ENCODE measurements around the gene VANGL1.

The VANGL1 gene

DNA sequence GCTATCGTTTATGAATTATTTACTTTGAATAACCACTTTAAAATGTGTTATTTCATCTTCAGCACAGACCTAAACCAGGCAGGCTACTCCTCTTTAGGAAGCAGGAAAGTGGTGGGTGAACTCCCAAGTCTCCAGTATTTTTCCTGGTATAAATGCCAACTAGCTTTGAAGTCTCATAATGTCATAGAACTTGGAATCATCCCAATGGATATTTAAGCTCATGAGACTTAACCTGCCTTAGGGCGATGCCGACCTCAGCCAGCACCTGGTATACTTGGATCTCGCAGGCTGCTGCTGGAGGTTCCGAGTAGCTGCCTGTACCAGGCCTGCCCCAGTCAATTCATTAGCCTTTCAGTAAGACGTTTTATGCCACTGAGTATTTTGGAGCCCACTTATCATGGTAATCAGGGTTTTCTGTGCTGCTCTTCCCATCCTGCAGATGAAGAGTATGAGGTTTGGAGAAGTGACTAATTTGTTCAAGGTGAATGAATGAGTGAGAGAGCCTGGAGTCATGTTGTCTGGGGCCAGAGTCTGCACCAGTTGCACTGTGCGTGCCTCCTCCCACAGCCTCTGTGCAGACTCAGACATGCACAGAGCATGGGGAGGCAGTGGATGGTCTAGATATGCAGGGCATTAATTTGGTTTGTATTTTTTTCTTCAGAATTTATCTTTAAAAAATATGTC lies 34.9 kb downstream of the VANGL1 start:
- Histone ChIP-seq H4K20me1 (ENCODE audit: insufficient read depth, low read length) (no peaks in the 10 kb centered on the region), H3K79me2 (ENCODE audit: insufficient read depth, low read length) (no peaks in the 10 kb centered on the region), H3K36me3 (ENCODE audit: insufficient read depth, low read length) (no peaks in the 10 kb centered on the region), H3K4me2 (ENCODE audit: low read length) (no peak overlapping the region), H3K9me2 (ENCODE audit: low read depth, low read length) (no peaks in the 10 kb centered on the region), H3K4me3 (ENCODE audit: low read depth, low read length, poor library complexity, severe bottlenecking) (no peak overlapping the region), H3K4me1 (ENCODE audit: insufficient read depth, low read length, severe bottlenecking) (no peaks in the 10 kb centered on the region), H3K9me3 (ENCODE audit: low read length) (no peaks in the 10 kb centered on the region), H3K27me3 (ENCODE audit: insufficient read depth, low read length) (no peaks in the 10 kb centered on the region), H3K9ac (ENCODE audit: low read length) (no peak overlapping the region), H3F3A (ENCODE audit: insufficient read depth, low read length) (no peaks in the 10 kb centered on the region), H3K27ac (ENCODE audit: low read depth, low read length, poor library complexity, severe bottlenecking) (no peak overlapping the region), H2AFZ (ENCODE audit: low read length) (no peak overlapping the region)
- TF ChIP-seq, protein P1, sequence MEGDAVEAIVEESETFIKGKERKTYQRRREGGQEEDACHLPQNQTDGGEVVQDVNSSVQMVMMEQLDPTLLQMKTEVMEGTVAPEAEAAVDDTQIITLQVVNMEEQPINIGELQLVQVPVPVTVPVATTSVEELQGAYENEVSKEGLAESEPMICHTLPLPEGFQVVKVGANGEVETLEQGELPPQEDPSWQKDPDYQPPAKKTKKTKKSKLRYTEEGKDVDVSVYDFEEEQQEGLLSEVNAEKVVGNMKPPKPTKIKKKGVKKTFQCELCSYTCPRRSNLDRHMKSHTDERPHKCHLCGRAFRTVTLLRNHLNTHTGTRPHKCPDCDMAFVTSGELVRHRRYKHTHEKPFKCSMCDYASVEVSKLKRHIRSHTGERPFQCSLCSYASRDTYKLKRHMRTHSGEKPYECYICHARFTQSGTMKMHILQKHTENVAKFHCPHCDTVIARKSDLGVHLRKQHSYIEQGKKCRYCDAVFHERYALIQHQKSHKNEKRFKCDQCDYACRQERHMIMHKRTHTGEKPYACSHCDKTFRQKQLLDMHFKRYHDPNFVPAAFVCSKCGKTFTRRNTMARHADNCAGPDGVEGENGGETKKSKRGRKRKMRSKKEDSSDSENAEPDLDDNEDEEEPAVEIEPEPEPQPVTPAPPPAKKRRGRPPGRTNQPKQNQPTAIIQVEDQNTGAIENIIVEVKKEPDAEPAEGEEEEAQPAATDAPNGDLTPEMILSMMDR (IDR thresholded peaks at IDR 0.05; ENCODE audit: low read length), result no peak
- TF ChIP-seq EZH2 (IDR thresholded peaks at IDR 0.05; ENCODE audit: borderline replicate concordance, low read length), result no peak

DNA sequence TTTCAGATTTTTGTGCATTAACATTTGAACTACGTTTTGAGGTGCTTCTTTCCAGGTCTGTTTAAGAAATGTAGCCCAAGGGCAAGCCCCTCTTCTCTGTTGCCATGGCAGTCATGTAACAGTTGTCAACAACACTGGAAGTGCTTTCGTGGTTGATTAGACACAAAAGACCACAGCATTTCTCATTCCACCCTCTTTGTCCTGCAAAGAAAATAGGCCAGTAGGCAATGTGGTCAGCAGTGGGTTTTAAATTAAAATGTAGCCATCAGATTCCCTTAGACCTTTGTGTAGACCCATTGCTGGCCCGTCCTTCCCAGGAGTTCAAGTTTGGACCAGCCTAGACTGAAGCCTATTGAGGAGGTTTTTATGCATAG lies 35.4 kb downstream of the VANGL1 start:
- Histone ChIP-seq H3K27ac (ENCODE audit: low read depth, low read length, poor library complexity, severe bottlenecking) (no peak overlapping the region), H3F3A (ENCODE audit: insufficient read depth, low read length) (no peaks in the 10 kb centered on the region), H3K4me3 (ENCODE audit: low read depth, low read length, poor library complexity, severe bottlenecking) (no peak overlapping the region), H3K4me2 (ENCODE audit: low read length) (no peak overlapping the region), H3K36me3 (ENCODE audit: insufficient read depth, low read length) (no peaks in the 10 kb centered on the region), H3K9ac (ENCODE audit: low read length) (no peak overlapping the region), H3K9me3 (ENCODE audit: low read length) (no peaks in the 10 kb centered on the region), H4K20me1 (ENCODE audit: insufficient read depth, low read length) (no peaks in the 10 kb centered on the region), H3K79me2 (ENCODE audit: insufficient read depth, low read length) (no peaks in the 10 kb centered on the region), H3K27me3 (ENCODE audit: insufficient read depth, low read length) (no peaks in the 10 kb centered on the region), H2AFZ (ENCODE audit: low read length) (no peak overlapping the region), H3K9me2 (ENCODE audit: low read depth, low read length) (no peaks in the 10 kb centered on the region), H3K4me1 (ENCODE audit: insufficient read depth, low read length, severe bottlenecking) (no peaks in the 10 kb centered on the region)
- TF ChIP-seq EZH2 (IDR thresholded peaks at IDR 0.05; ENCODE audit: borderline replicate concordance, low read length), result no peak
- TF ChIP-seq, protein P1 (IDR thresholded peaks at IDR 0.05; ENCODE audit: low read length), result no peak

DNA sequence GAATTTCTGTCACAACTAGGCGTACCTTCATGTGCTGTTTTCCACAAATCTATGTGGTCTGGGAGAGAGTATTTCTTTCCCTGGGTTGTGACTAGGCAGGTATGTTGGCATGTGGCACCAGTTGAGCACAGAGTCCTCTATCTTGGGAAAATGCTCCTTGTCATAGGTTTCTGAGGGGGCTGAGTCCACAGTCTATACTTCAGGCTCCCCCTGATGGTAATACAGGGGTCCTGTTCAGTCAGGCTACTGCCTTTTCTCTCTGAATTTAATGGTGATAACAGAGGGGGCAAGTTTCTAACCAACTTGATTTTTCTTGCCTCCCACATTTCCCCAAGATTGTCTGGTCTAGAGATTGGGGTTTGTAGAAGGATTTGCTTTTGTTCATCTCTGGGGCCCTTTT lies 35.8 kb downstream of the VANGL1 start:
- no peaks in the 10 kb centered on the region for H3K79me2 ChIP-seq (ENCODE audit: insufficient read depth, low read length)
- no peak overlapping the region for H3K4me3 ChIP-seq (ENCODE audit: low read depth, low read length, poor library complexity, severe bottlenecking)
- H3K27ac ChIP-seq (ENCODE audit: low read depth, low read length, poor library complexity, severe bottlenecking), result no peak overlapping the region

More for the DNA sequence above, 35.8 kb downstream of the VANGL1 start:
- no peak for TF ChIP-seq EZH2 (IDR thresholded peaks at IDR 0.05; ENCODE audit: borderline replicate concordance, low read length)
- TF ChIP-seq, protein P1 (IDR thresholded peaks at IDR 0.05; ENCODE audit: low read length), result no peak
- no peaks in the 10 kb centered on the region for H3K9me3 ChIP-seq (ENCODE audit: low read length)
- no peaks in the 10 kb centered on the region for H3F3A ChIP-seq (ENCODE audit: insufficient read depth, low read length)
- H4K20me1 ChIP-seq (ENCODE audit: insufficient read depth, low read length), result no peaks in the 10 kb centered on the region
- no peak overlapping the region for H2AFZ ChIP-seq (ENCODE audit: low read length)
- no peak overlapping the region for H3K4me2 ChIP-seq (ENCODE audit: low read length)
- H3K9ac ChIP-seq (ENCODE audit: low read length), result no peak overlapping the region
- no peaks in the 10 kb centered on the region for H3K9me2 ChIP-seq (ENCODE audit: low read depth, low read length)
- H3K4me1 ChIP-seq (ENCODE audit: insufficient read depth, low read length, severe bottlenecking), result no peaks in the 10 kb centered on the region
- no peaks in the 10 kb centered on the region for H3K27me3 ChIP-seq (ENCODE audit: insufficient read depth, low read length)
- no peaks in the 10 kb centered on the region for H3K36me3 ChIP-seq (ENCODE audit: insufficient read depth, low read length)
